GM19324 (cell line): ENCODE data around the gene PHPT1.
"Not testable (repeated sequence)": the region's sequence is repeated elsewhere in the genome, so short reads cannot be mapped to it uniquely, and the experiment has no call there.

ENCODE experiments used
- ATAC-seq: cut with Tn5 transposase; IDR thresholded peaks from one replicate; pipeline ENCODE4 v1.9.1; 2021; ENCODE audit warnings: mild to moderate bottlenecking, moderate library complexity; ENCODE audit not compliant: unreplicated experiment, low FRiP score

Gene PHPT1

GRCh38 chr9:136857581-136858412 lies 8.6 kb downstream of the PHPT1 start:
- ATAC-seq: no peak

GRCh38 chr9:136858452-136858843 lies 9.2 kb downstream of the PHPT1 start:
- no peak for ATAC-seq

GRCh38 chr9:136858844-136859757 lies 9.9 kb downstream of the PHPT1 start:
- ATAC-seq: no peak

- no peak for ATAC-seq
Observed at GRCh38 chr9:136860529-136860928, 11.3 kb downstream of the PHPT1 start.

- ATAC-seq: no peak
Observed at GRCh38 chr9:136860933-136861873, 12.0 kb downstream of the PHPT1 start.

- no peak for ATAC-seq
Observed at GRCh38 chr9:136861874-136862457, 12.8 kb downstream of the PHPT1 start.

- no peak for ATAC-seq
Observed at GRCh38 chr9:136862849-136863622, 13.8 kb downstream of the PHPT1 start.

GRCh38 chr9:136863623-136864273 lies 14.5 kb downstream of the PHPT1 start:
- no peak for ATAC-seq

- no peak for ATAC-seq
Observed at GRCh38 chr9:136865041-136865767, 16.0 kb downstream of the PHPT1 start.

- no peak for ATAC-seq
Observed at GRCh38 chr9:136865768-136866103, 16.5 kb downstream of the PHPT1 start.

- ATAC-seq: not testable (repeated sequence)
Observed at GRCh38 chr9:136866898-136867421, 17.8 kb downstream of the PHPT1 start.

GRCh38 chr9:136867480-136867879 lies 18.3 kb downstream of the PHPT1 start:
- no peak for ATAC-seq

GRCh38 chr9:136867917-136868316 lies 18.7 kb downstream of the PHPT1 start:
- no peak for ATAC-seq

- no peak for ATAC-seq
Observed at GRCh38 chr9:136868644-136869043, 19.4 kb downstream of the PHPT1 start.

GRCh38 chr9:136869611-136870010 lies 20.4 kb downstream of the PHPT1 start:
- ATAC-seq: not testable (repeated sequence)

- no peak for ATAC-seq
Observed at GRCh38 chr9:136875155-136875554, 25.9 kb downstream of the PHPT1 start.

- no peak for ATAC-seq
Observed at GRCh38 chr9:136876476-136876875, 27.3 kb downstream of the PHPT1 start.

GRCh38 chr9:136880651-136881050 lies 31.4 kb downstream of the PHPT1 start:
- ATAC-seq: no peak
